ENCODE data around the gene DNAAF5. TPM values are rescaled to one million over a fixed set of nuclear protein-coding genes. Genes with fewer than 3 reads are reported as not detected.

The DNAAF5 gene
- total and polyA plus RNA-seq, 4 experiments from 2014 or later: 1.7 to 19.4 (median 10.3) TPM

- intact Hi-C loops (cut with micrococcal nuclease): loop anchor here (1.0 kb wide), 1 partner anchor 399 kb away; no protein-coding TSS in a partner anchor
- H3K36me3 ChIP-seq (ENCODE audit: insufficient read depth, low read length): peaks cover 12% of the 10 kb centered on the region
- no peaks in the 10 kb centered on the region for H3K27me3 ChIP-seq (ENCODE audit: insufficient read depth, low read length)
- H3K27ac Mint-ChIP-seq: peak overlapping the region in 1 of 7 donors; percentile 74
- H3K4me3 Mint-ChIP-seq: peak overlapping the region in 2 of 8 donors; percentile 6 to 7
- H3K9me3 ChIP-seq (ENCODE audit: control insufficient read depth in 1 of 2, low read length in 2 of 2): no peaks in the 10 kb centered on the region
- peaks cover 16 to 39% of the 10 kb centered on the region in 2 donors for H3K36me3 Mint-ChIP-seq
- H3K27me3 Mint-ChIP-seq: no peaks in the 10 kb centered on the region
- no peak for DNase-seq
- POLR2A ChIA-PET (ENCODE audit: partially characterized antibody): no interaction called here
- no peak overlapping the region for H3K27ac ChIP-seq (ENCODE audit: low read depth, low read length)
- no peak overlapping the region for H3K4me3 ChIP-seq (ENCODE audit: low read length in 2 of 2)
- H3K9me3 Mint-ChIP-seq: peaks cover 0 to 7% (median 0%) of the 10 kb centered on the region in 8 donors
- peaks cover 9% of the 10 kb centered on the region for H3K4me1 ChIP-seq (ENCODE audit: insufficient read depth, low read length)
- CTCF ChIA-PET (ENCODE audit: partially characterized antibody): interaction anchor here (1.3 to 2.0 kb wide), 3 partner anchors 10 to 410 kb away, joined by 3 to 8 read pairs (median 5); no protein-coding TSS in a partner anchor
- peaks cover 11 to 19% (median 15%) of the 10 kb centered on the region in 4 donors for H3K4me1 Mint-ChIP-seq
Observed at GRCh38 chr7:731440-732085, 5.1 kb downstream of the DNAAF5 start.

DNA sequence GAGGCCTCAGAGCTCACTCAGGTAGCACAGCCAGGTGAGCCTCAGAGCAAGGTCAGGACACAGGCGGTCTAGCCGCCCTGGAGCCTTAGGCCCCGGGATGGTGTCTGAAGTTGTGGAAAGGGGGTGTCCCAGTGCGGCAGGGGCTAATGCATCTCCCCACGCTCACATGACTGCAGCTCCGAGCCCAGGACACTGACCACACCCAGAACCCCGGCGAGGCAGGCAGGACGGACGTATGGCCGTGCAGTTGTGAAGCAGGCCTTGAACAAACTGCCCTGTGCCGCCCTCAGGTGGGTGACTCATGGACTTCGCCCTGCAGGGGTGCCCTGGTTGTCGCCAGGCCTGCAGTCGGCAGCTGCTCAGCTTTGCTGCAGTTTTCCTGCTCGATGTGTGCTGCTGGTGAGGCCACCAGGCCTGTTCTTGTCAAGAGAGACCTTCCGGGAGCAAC, 5.6 kb downstream of the DNAAF5 start:
- CTCF ChIA-PET (ENCODE audit: partially characterized antibody): interaction anchor here (1.3 to 2.0 kb wide), 3 partner anchors 9 to 410 kb away, joined by 3 to 8 read pairs (median 5); no protein-coding TSS in a partner anchor

DNA sequence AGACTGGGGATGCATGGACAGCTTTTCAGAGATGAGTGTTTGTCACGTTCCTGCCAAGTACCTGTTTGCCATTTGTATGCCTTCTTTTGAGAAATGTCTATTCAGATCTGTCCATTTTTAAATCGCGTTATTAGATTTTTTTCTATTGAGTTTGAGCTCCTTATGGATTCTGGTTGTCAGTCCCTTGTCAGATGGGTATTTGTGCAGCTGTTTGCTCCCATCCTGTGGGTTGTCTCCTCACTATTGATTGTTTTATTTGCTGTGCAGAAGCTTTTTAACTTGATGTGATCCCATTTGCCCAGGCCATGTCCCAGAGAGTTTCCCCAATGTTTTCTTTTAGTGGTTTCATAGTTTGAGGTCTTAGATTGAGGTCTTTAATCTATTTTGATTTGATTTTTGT, 6.1 kb downstream of the DNAAF5 start:
- Mint-ChIP-seq H3K27ac (peak overlapping the region in 4 of 7 donors; percentile 4 to 48 (median 24)), H3K4me3 (no peak overlapping the region), H3K9me3 (peaks cover 0 to 7% (median 0%) of the 10 kb centered on the region in 8 donors), H3K4me1 (peaks cover 14 to 22% (median 18%) of the 10 kb centered on the region in 4 donors), H3K36me3 (peaks cover 16 to 42% of the 10 kb centered on the region in 2 donors), H3K27me3 (no peaks in the 10 kb centered on the region)
- intact Hi-C loops (cut with micrococcal nuclease): loop anchor here (1.0 kb wide), 1 partner anchor 400 kb away; no protein-coding TSS in a partner anchor
- ChIA-PET CTCF (ENCODE audit: partially characterized antibody) (interaction anchor here (1.3 to 2.0 kb wide), 3 partner anchors 9 to 411 kb away, joined by 3 to 8 read pairs (median 5); no protein-coding TSS in a partner anchor), POLR2A (ENCODE audit: partially characterized antibody) (no interaction called here)
- no peak overlapping the region for H3K4me3 ChIP-seq (ENCODE audit: low read length in 2 of 2)
- H3K9me3 ChIP-seq (ENCODE audit: control insufficient read depth in 1 of 2, low read length in 2 of 2): no peaks in the 10 kb centered on the region
- DNase-seq: no peak
- H3K27ac ChIP-seq (ENCODE audit: low read depth, low read length): no peak overlapping the region
- H3K4me1 ChIP-seq (ENCODE audit: insufficient read depth, low read length): peaks cover 9% of the 10 kb centered on the region
- peaks cover 12% of the 10 kb centered on the region for H3K36me3 ChIP-seq (ENCODE audit: insufficient read depth, low read length)
- no peaks in the 10 kb centered on the region for H3K27me3 ChIP-seq (ENCODE audit: insufficient read depth, low read length)

More for the DNA sequence above, 5.6 kb downstream of the DNAAF5 start:
- Histone ChIP-seq H3K36me3 (ENCODE audit: insufficient read depth, low read length) (peaks cover 12% of the 10 kb centered on the region), H3K27ac (ENCODE audit: low read depth, low read length) (no peak overlapping the region), H3K9me3 (ENCODE audit: control insufficient read depth in 1 of 2, low read length in 2 of 2) (no peaks in the 10 kb centered on the region), H3K27me3 (ENCODE audit: insufficient read depth, low read length) (no peaks in the 10 kb centered on the region), H3K4me3 (ENCODE audit: low read length in 2 of 2) (no peak overlapping the region), H3K4me1 (ENCODE audit: insufficient read depth, low read length) (peaks cover 9% of the 10 kb centered on the region)
- Mint-ChIP-seq H3K9me3 (peaks cover 0 to 7% (median 0%) of the 10 kb centered on the region in 8 donors), H3K27me3 (no peaks in the 10 kb centered on the region), H3K4me3 (no peak overlapping the region), H3K4me1 (peaks cover 11 to 20% (median 15%) of the 10 kb centered on the region in 4 donors), H3K27ac (peak overlapping the region in 1 of 7 donors; percentile 48), H3K36me3 (peaks cover 16 to 39% of the 10 kb centered on the region in 2 donors)
- intact Hi-C loops (cut with micrococcal nuclease): loop anchor here (1.0 kb wide), 1 partner anchor 400 kb away; no protein-coding TSS in a partner anchor
- POLR2A ChIA-PET (ENCODE audit: partially characterized antibody): no interaction called here
- DNase-seq: peak in 1 of 5 donors; percentile 12

DNA sequence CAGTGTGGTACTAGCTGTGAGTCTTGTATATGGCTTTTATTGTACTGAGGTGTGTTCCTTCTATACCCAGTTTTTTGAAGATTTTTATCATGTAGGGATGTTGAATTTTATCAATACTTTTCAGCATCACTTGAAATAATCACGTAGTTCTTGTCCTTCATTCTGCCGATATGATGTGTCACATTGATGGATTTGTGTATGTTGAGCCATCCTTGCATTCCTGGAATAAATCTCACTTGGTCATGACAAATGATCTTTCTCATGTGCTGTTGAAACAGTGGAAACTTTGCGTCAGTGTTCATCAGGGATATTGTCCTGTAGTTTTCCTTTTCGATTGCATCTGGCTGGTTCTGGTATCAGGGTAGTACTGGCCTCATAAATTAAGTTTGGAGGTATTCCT, 7.7 kb downstream of the DNAAF5 start:
- Histone ChIP-seq H3K36me3 (ENCODE audit: insufficient read depth, low read length) (peaks cover 12% of the 10 kb centered on the region), H3K27me3 (ENCODE audit: insufficient read depth, low read length) (no peaks in the 10 kb centered on the region), H3K4me1 (ENCODE audit: insufficient read depth, low read length) (no peaks in the 10 kb centered on the region), H3K9me3 (ENCODE audit: control insufficient read depth in 1 of 2, low read length in 2 of 2) (no peaks in the 10 kb centered on the region), H3K4me3 (ENCODE audit: low read length in 2 of 2) (no peak overlapping the region), H3K27ac (ENCODE audit: low read depth, low read length) (no peak overlapping the region)
- H3K4me3 Mint-ChIP-seq: no peak overlapping the region
- H3K4me1 Mint-ChIP-seq: peaks cover 11 to 19% (median 17%) of the 10 kb centered on the region in 4 donors
- H3K27me3 Mint-ChIP-seq: no peaks in the 10 kb centered on the region
- H3K36me3 Mint-ChIP-seq: peaks cover 22 to 43% of the 10 kb centered on the region in 2 donors
- no peak overlapping the region for H3K27ac Mint-ChIP-seq
- intact Hi-C loops (cut with micrococcal nuclease): no loop called here
- CTCF ChIA-PET (ENCODE audit: partially characterized antibody): no interaction called here
- peaks cover 0 to 7% (median 0%) of the 10 kb centered on the region in 8 donors for H3K9me3 Mint-ChIP-seq
- POLR2A ChIA-PET (ENCODE audit: partially characterized antibody): no interaction called here
- no peak for DNase-seq

DNA sequence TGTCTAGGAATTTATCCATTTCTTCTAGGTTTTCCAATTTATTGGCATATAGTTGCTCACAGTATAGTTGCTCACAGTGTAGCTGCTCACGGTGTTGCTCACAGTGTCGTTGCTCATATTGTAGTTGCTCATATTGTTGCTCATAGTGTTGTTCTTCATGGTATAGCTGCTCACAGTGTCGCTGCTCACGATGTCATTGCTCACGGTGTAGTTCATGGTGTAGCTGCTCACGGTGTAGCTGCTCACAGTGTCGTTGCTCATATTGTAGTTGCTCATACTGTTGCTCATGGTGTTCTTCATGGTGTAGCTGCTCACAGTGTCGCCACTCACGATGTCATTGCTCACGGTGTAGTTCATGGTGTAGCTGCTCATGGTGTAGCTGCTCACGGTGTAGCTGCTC, 8.3 kb downstream of the DNAAF5 start:
- Mint-ChIP-seq H3K4me1 (peaks cover 11 to 18% (median 15%) of the 10 kb centered on the region in 4 donors), H3K9me3 (peaks cover 0 to 7% (median 0%) of the 10 kb centered on the region in 8 donors), H3K4me3 (no peak overlapping the region), H3K27ac (no peak overlapping the region), H3K27me3 (no peaks in the 10 kb centered on the region), H3K36me3 (peaks cover 20 to 41% of the 10 kb centered on the region in 2 donors)
- H3K4me1 ChIP-seq (ENCODE audit: insufficient read depth, low read length): no peaks in the 10 kb centered on the region
- ChIA-PET CTCF (ENCODE audit: partially characterized antibody) (no interaction called here), POLR2A (ENCODE audit: partially characterized antibody) (interaction anchor here (1.0 kb wide), 1 partner anchor 8 kb away, joined by 3 read pairs; the partner anchor contains the start of gene DNAAF5)
- H3K9me3 ChIP-seq (ENCODE audit: control insufficient read depth in 1 of 2, low read length in 2 of 2): no peaks in the 10 kb centered on the region
- H3K4me3 ChIP-seq (ENCODE audit: low read length in 2 of 2): no peak overlapping the region
- DNase-seq: no peak
- intact Hi-C loops (cut with micrococcal nuclease): no loop called here
- no peak overlapping the region for H3K27ac ChIP-seq (ENCODE audit: low read depth, low read length)
- no peaks in the 10 kb centered on the region for H3K27me3 ChIP-seq (ENCODE audit: insufficient read depth, low read length)
- peaks cover 12% of the 10 kb centered on the region for H3K36me3 ChIP-seq (ENCODE audit: insufficient read depth, low read length)

DNA sequence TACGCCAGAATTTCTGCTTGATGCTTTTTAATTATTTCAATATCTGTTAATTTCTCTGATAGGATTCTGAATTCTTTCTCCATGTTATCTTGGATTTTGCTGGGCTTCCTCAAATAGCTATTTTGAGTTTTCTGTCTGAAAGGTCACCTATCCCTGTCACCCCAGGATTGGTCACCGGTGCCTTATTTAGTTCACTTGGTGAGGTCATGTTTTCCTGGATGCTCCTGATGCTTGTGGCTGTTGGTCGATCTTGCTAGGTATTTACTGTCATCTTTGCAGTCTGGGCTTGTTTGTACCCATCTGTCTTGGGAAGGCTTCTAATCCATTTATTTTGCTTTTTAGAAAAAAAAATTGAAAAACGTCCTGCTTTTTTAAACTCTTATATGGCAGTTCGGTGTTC, 11.7 kb downstream of the DNAAF5 start:
- intact Hi-C loops (cut with micrococcal nuclease): no loop called here
- Mint-ChIP-seq H3K27me3 (no peaks in the 10 kb centered on the region), H3K9me3 (peaks cover 0 to 7% (median 0%) of the 10 kb centered on the region in 8 donors), H3K4me1 (peaks cover 10 to 14% (median 12%) of the 10 kb centered on the region in 4 donors), H3K4me3 (no peak overlapping the region), H3K27ac (peak overlapping the region in 3 of 7 donors; percentile 12 to 39 (median 18)), H3K36me3 (peaks cover 22 to 24% of the 10 kb centered on the region in 2 donors)
- Histone ChIP-seq H3K9me3 (ENCODE audit: control insufficient read depth in 1 of 2, low read length in 2 of 2) (no peaks in the 10 kb centered on the region), H3K36me3 (ENCODE audit: insufficient read depth, low read length) (no peaks in the 10 kb centered on the region), H3K27ac (ENCODE audit: low read depth, low read length) (no peak overlapping the region), H3K27me3 (ENCODE audit: insufficient read depth, low read length) (no peaks in the 10 kb centered on the region), H3K4me3 (ENCODE audit: low read length in 2 of 2) (no peak overlapping the region), H3K4me1 (ENCODE audit: insufficient read depth, low read length) (no peaks in the 10 kb centered on the region)
- ChIA-PET CTCF (ENCODE audit: partially characterized antibody) (interaction anchor here (1.1 kb wide), 1 partner anchor 161 kb away, joined by 3 read pairs; no protein-coding TSS in a partner anchor), POLR2A (ENCODE audit: partially characterized antibody) (no interaction called here)
- DNase-seq: no peak

GRCh38 chr7:738723-739454, 12.4 kb downstream of the DNAAF5 start:
- CTCF ChIA-PET (ENCODE audit: partially characterized antibody): no interaction called here
- Mint-ChIP-seq H3K27ac (no peak overlapping the region), H3K9me3 (peaks cover 0 to 5% (median 0%) of the 10 kb centered on the region in 8 donors), H3K4me1 (peaks cover 10 to 14% (median 11%) of the 10 kb centered on the region in 4 donors), H3K4me3 (no peak overlapping the region), H3K36me3 (peaks cover 22 to 24% of the 10 kb centered on the region in 2 donors), H3K27me3 (no peaks in the 10 kb centered on the region)
- POLR2A ChIA-PET (ENCODE audit: partially characterized antibody): no interaction called here
- H3K27ac ChIP-seq (ENCODE audit: low read depth, low read length): no peak overlapping the region
- intact Hi-C loops (cut with micrococcal nuclease): no loop called here
- no peaks in the 10 kb centered on the region for H3K27me3 ChIP-seq (ENCODE audit: insufficient read depth, low read length)
- H3K36me3 ChIP-seq (ENCODE audit: insufficient read depth, low read length): no peaks in the 10 kb centered on the region
- DNase-seq: no peak
- no peak overlapping the region for H3K4me3 ChIP-seq (ENCODE audit: low read length in 2 of 2)
- H3K4me1 ChIP-seq (ENCODE audit: insufficient read depth, low read length): no peaks in the 10 kb centered on the region
- no peaks in the 10 kb centered on the region for H3K9me3 ChIP-seq (ENCODE audit: control insufficient read depth in 1 of 2, low read length in 2 of 2)
